ENCODE measurements around the gene CDC23.

Gene CDC23

GRCh38 chr5:138177941-138178515 lies 35.1 kb downstream of the CDC23 start (continued):
- TF ChIP-seq ZNF132 (tag by site-specific recombination; IDR thresholded peaks at IDR 0.05; ENCODE audit: borderline replicate concordance) (no peak), ZNF76 (tag by site-specific recombination; IDR thresholded peaks at IDR 0.05; ENCODE audit: borderline replicate concordance, low read depth) (no peak), PRDM2 (tag by site-specific recombination; IDR thresholded peaks at IDR 0.05; ENCODE audit: borderline replicate concordance) (no peak), ZBTB44 (tag by site-specific recombination; IDR thresholded peaks at IDR 0.05) (no peak), KLF8 (tag by site-specific recombination; IDR thresholded peaks at IDR 0.05) (no peak), ZNF707 (tag by site-specific recombination; IDR thresholded peaks at IDR 0.05) (no peak), ZFP37 (tag by site-specific recombination; IDR thresholded peaks at IDR 0.05) (0 out of 2 replicates have a peak, but pooled peaks have one; percentile 71), ZNF239 (tag by site-specific recombination; IDR thresholded peaks at IDR 0.05) (no peak), KLF17 (tag by site-specific recombination; IDR thresholded peaks at IDR 0.05) (no peak), ZNF114 (tag by site-specific recombination; IDR thresholded peaks at IDR 0.05) (no peak), ZNF596 (tag by site-specific recombination; IDR thresholded peaks at IDR 0.05) (no peak), MEIS1 (CRISPR knock-in tag; IDR thresholded peaks at IDR 0.05; ENCODE audit: borderline replicate concordance) (no peak), ZNF138 (tag by site-specific recombination; IDR thresholded peaks at IDR 0.05; ENCODE audit: borderline replicate concordance) (no peak), MYNN (tag by site-specific recombination; IDR thresholded peaks at IDR 0.05; ENCODE audit: borderline replicate concordance) (no peak), ZNF302 (tag by site-specific recombination; IDR thresholded peaks at IDR 0.05; ENCODE audit: low read depth) (no peak), ZNF169 (tag by site-specific recombination; IDR thresholded peaks at IDR 0.05) (no peak), ZNF449 (tag by site-specific recombination; IDR thresholded peaks at IDR 0.05) (no peak), ZNF423 (tag by site-specific recombination; IDR thresholded peaks at IDR 0.05) (no peak), ZNF19 (tag by site-specific recombination; IDR thresholded peaks at IDR 0.05; ENCODE audit: low read depth) (no peak), ZSCAN23 (tag by site-specific recombination; IDR thresholded peaks at IDR 0.05) (no peak), ZNF501 (tag by site-specific recombination; IDR thresholded peaks at IDR 0.05) (peak; percentile 67; the same call in 1 of the 2 replicates), ZNF561 (tag by site-specific recombination; IDR thresholded peaks at IDR 0.05; ENCODE audit: borderline replicate concordance) (no peak), ZNF48 (tag by site-specific recombination; IDR thresholded peaks at IDR 0.05) (no peak), ZNF555 (tag by site-specific recombination; conservative IDR thresholded peaks at IDR 0.05) (no peak), ZIC2 (tag by site-specific recombination; IDR thresholded peaks at IDR 0.05) (no peak), ZNF549 (tag by site-specific recombination; IDR thresholded peaks at IDR 0.05) (no peak), ZNF121 (tag by site-specific recombination; IDR thresholded peaks at IDR 0.05) (no peak), ZEB2 (tag by site-specific recombination; IDR thresholded peaks at IDR 0.05) (peak; percentile 19; the same call in 1 of the 2 replicates), ZNF223 (tag by site-specific recombination; IDR thresholded peaks at IDR 0.05) (no peak), SP7 (tag by site-specific recombination; IDR thresholded peaks at IDR 0.05) (peak; percentile 34; the same call in 1 of the 2 replicates), MZF1 (tag by site-specific recombination; IDR thresholded peaks at IDR 0.05; ENCODE audit: borderline replicate concordance) (no peak), ZNF747 (tag by site-specific recombination; IDR thresholded peaks at IDR 0.05) (no peak), ZNF776 (tag by site-specific recombination; IDR thresholded peaks at IDR 0.05; ENCODE audit: borderline replicate concordance) (no peak)

Measured in HEK293 (cell line).